VCaP (cell line): ENCODE measurements around the gene N4BP2L2.

Experiments used
- H3K27ac ChIP-seq: fragments of 450-650 bp; 2 replicates; pipeline ENCODE4 v1.5.1; 2017
- CTCF ChIP-seq: fragments of 450-650 bp; conservative IDR thresholded peaks from 2 replicates; pipeline ENCODE4 v1.5.1; 2017; ENCODE audit warnings: mild to moderate bottlenecking, moderate library complexity

Gene N4BP2L2

GRCh38 chr13:32446773-32447465 lies 91.7 kb downstream of the N4BP2L2 start:
- no peak overlapping the region for H3K27ac ChIP-seq
- TF ChIP-seq CTCF: no peak

DNA sequence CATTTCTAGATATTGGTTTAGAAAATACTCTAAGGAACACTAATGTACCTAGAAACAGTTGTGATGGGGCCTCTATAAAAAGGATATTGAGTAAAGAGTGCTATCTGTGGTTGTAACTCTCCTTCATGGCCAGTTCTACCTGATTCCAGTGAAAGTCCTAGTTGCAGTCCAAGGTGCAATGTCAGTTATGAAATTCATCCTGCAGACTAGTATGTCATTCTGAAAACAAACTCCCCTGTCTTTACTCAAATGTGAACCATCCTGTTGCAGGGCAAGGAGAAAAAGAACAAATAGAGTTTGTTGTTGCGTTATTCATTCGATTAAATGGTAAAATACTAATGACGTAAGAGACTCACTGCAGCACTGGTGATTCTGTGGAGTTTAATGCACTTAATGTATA lies 92.4 kb downstream of the N4BP2L2 start:
- H3K27ac ChIP-seq: no peak overlapping the region
- TF ChIP-seq CTCF: no peak

DNA sequence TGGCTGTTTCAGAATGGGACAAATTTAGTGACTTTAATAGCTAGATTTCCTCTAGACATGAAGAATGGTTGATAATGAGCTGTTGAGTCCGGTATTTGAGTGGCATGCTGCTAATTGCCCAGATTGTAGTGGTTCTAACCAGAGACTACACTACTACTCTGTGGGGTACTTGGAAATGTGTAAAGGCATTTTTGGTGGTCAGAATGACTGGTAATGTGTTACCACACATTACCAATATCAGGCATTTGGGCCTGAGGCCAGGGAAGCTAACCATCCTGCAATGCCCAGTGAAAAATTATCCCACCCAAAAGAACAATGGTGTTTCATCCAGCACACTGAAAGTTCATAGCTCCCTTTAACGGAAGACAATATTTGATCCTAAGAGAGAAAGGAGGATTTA lies 93.1 kb downstream of the N4BP2L2 start:
- no peak overlapping the region for H3K27ac ChIP-seq
- TF ChIP-seq CTCF: no peak

GRCh38 chr13:32443111-32443510 lies 95.5 kb downstream of the N4BP2L2 start:
- TF ChIP-seq CTCF: peak; percentile 75
- 0 out of 2 replicates have a peak overlapping the region, but pooled peaks have one; percentile 21 for H3K27ac ChIP-seq

GRCh38 chr13:32438871-32439270 lies 99.7 kb downstream of the N4BP2L2 start:
- no peak for TF ChIP-seq CTCF
- H3K27ac ChIP-seq: no peak overlapping the region

DNA sequence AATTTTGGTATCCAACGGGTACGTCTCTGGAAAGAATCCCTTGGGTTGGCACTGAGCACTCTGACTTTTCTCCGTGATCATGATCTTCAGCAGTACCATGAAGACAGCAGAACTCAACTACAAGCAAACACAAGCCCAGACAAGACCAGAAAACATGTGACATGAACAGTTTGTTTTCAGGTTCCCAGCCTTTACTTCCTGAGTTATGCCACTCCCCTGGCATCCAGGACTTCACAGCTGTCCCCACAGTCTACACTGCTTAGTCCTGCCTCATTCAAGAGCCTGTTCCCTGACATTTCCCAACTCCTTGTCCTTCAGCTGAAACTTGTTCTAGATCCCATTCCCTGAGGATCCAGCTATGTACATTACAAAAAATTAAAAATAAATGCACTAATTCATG lies 105.7 kb downstream of the N4BP2L2 start:
- no peak overlapping the region for H3K27ac ChIP-seq
- no peak for TF ChIP-seq CTCF

GRCh38 chr13:32431361-32431760 lies 107.2 kb downstream of the N4BP2L2 start:
- no peak overlapping the region for H3K27ac ChIP-seq
- no peak for TF ChIP-seq CTCF
